GM19397 (cell line): ENCODE data around the gene MORC3.
A peak's percentile ranks its signal among the peaks of the same experiment; 100 is the strongest.
"Not testable (repeated sequence)": the region's sequence is repeated elsewhere in the genome, so short reads cannot be mapped to it uniquely, and the experiment has no call there.

ENCODE experiments used
- ATAC-seq: cut with Tn5 transposase; IDR thresholded peaks from one replicate; pipeline ENCODE4 v1.9.1; 2021; ENCODE audit warnings: mild to moderate bottlenecking, moderate library complexity; ENCODE audit not compliant: unreplicated experiment

MORC3 gene, protein sequence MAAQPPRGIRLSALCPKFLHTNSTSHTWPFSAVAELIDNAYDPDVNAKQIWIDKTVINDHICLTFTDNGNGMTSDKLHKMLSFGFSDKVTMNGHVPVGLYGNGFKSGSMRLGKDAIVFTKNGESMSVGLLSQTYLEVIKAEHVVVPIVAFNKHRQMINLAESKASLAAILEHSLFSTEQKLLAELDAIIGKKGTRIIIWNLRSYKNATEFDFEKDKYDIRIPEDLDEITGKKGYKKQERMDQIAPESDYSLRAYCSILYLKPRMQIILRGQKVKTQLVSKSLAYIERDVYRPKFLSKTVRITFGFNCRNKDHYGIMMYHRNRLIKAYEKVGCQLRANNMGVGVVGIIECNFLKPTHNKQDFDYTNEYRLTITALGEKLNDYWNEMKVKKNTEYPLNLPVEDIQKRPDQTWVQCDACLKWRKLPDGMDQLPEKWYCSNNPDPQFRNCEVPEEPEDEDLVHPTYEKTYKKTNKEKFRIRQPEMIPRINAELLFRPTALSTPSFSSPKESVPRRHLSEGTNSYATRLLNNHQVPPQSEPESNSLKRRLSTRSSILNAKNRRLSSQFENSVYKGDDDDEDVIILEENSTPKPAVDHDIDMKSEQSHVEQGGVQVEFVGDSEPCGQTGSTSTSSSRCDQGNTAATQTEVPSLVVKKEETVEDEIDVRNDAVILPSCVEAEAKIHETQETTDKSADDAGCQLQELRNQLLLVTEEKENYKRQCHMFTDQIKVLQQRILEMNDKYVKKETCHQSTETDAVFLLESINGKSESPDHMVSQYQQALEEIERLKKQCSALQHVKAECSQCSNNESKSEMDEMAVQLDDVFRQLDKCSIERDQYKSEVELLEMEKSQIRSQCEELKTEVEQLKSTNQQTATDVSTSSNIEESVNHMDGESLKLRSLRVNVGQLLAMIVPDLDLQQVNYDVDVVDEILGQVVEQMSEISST

DNA sequence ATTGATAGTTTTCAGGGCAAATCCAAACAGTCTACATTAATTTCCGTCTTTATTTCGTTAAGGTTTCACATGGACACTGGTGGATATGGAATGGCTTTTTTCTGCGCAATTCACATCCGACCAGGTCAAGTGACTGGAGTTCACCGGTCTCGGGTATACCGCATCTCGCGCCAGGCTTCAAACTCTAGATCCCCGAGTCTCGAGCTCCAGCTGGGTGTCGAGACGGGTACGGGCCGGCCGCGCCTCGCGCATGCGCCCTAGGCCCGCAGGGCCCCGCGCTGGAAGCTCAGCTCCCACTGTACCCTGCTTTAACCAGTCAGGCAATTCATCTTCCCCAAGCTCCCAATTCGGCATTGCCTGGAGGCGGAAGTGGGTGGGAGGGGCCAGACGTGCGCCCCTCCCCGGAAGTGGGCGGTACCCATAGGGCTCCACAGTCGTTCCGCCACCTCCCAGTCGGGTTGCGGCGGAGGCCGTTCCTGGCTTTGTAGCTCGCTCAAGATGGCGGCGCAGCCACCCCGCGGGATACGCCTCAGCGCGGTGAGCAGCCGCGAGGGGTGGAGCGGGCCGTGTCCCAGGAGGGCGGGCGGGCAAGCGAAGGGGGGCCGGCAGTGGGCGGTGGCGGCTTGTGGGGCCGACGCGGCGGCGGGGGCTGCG lies at the start of gene MORC3:
Gene MORC3, plus strand, starts transcription at position 431 of the 654 bp plus-strand sequence. Its CDS starts 68 bp downstream, at position 499.
- peak; percentile 88 for ATAC-seq

DNA sequence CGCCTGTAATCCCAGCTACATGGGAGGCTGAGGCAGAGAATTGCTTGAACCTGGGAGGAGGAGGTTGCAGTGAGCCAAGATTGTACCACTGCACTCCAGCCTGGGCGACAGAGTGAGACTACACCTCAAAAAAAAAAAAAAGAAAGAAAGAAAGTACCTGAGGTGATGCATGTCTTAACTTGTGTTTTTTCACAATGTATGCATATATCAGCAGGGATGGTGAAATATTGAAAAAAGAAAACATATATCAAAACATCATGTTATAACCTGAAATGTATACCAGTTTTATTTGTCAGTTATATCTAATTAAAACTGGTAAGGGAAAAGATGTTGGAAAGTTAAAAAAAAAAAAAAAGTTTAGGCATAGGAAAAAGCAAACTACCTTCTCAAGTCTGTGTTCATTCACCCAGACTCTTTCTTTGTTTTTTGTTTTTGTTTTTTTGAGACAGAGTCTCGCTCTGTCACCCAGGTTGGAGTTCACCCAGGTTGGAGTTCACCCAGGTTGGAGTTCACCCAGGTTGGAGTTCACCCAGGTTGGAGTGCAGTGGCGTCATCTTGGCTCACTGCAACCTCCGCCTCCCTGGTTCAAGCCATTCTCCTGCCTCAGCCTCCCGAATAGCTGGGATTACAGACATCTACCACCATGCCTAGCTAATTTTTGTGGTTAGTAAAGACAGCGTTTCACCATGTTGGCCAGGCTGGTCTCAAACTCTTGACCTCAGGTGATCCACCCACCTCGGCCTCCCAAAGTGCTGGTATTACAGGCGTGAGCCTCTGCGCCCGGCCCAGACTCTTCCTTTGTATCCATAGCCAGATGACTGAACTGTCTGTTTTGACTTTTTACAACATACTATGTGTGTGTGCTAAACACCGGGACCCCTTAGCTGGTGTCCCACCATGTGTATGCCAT lies 49.0 kb upstream of the MORC3 start:
- ATAC-seq = not testable (repeated sequence)

DNA sequence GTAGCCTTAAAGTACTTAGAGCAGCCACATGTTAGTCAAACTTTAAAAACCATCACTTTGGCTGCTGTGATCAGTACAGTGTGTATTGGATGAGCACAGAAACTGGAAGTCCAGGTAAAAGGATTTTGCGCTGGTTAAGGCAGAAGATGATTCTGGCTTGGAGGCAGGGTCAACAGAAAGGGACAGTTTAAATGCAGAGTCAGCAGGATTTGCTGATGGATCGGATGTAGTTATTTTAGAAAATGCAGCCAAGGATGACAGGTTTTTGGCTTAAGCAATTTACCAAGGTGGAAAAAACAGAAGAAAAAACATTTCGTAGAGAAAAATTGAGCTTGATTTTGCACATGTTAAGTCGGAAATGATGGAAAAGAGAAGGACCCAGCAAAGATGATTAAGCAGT lies 45.9 kb upstream of the MORC3 start:
- no peak for ATAC-seq

- no peak for ATAC-seq
Measured at GRCh38 chr21:36282568-36283230, 37.3 kb upstream of the MORC3 start.

- not testable (repeated sequence) for ATAC-seq
Measured at GRCh38 chr21:36283231-36283622, 36.8 kb upstream of the MORC3 start.

- ATAC-seq = peak; percentile 14
Measured at GRCh38 chr21:36288651-36289243, 31.2 kb upstream of the MORC3 start.

DNA sequence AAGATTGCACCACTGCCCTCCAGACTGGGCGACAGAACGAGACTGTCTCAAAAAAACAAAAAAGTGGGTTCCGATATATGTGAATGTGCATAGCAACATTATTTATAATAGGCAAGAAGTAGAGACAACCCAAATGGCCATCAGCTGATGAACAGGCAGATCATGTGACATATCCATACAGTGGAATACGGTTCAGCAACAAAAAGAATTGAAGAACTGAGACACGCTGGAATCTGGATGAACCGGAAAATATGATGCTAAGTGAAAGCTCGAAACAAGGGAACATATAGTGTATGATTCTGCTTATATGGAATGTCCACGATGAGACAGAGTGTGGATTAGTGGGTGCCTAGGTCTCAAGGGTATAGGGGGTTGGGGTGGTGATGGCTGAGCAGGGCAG lies 28.5 kb upstream of the MORC3 start:
- ATAC-seq = no peak

DNA sequence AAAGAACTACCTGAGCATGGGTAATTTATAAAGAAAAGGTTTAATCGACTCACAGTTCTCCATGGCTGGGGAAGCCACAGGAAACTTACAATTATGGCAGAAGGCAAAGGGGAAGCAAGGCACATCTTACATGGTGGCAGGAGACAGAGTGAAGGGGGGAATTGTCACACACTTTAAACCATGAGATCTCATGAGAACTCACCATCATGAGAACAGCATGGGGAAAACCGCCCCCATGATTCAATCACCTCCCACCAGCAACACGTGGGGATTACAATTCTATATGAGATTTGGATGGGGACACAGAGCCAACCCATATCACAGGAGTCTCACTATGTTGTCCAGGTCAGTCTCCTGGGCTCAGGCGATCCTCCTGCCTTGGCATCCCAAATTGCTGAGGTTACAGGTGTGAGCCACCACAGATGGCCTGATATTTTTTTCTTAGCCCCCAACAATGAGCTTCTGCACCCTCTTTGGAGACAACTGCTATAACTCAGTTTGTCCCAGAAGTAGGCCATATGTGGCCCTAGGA lies 22.5 kb upstream of the MORC3 start:
- ATAC-seq = no peak

DNA sequence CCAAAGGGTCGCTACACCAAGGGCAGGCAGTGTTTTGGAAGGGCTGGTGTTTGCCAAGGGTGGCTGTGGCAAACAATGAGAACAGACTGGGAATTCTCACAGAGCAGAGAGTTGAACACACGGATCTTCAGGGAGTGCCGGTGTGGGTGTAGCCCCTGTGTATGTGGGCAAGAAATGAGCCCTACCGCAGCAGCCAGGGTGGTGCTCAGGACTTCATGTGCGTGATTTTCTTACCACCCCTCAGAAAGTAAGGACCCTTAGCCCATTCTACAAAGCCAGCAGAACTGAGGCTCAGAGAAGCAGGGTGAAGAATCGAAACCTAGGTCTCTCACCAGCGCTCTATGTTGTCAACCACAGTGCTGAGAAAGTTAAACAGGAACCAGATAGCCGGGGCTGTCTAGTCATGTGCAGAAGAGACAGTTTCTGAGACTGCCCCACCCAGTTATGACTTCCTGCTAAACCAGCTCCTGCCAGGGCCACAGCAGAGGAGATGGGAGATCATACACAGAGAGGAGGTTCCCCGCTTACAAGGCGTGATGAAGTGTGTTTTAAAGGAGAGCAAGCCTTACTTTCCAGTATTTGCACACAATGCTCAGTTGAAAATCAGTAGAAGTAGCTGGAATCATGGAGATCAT lies 21.9 kb upstream of the MORC3 start:
- peak; percentile 97 for ATAC-seq

- ATAC-seq = no peak
Measured at GRCh38 chr21:36306872-36307534, 13.0 kb upstream of the MORC3 start.

GRCh38 chr21:36310016-36310415 lies 10.0 kb upstream of the MORC3 start:
- peak; percentile 86 for ATAC-seq

DNA sequence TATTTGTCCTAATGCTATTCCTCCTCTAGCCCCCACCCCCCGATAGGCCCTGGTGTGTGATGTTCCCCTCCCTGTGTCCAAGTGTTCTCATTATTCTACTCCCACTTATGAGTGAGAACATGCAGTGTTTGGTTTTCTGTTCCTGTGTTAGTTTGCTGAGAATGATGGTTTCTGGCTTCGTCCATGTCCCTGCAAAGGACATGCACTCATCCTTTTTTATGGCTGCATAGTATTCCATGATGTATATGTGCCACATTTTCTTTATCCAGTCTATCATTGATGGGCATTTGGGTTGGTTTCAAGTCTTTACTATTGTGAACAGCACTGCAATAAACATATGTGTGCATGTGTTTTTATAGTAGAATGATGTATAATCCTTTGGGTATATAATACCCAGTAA lies 6.6 kb upstream of the MORC3 start:
- not testable (repeated sequence) for ATAC-seq

DNA sequence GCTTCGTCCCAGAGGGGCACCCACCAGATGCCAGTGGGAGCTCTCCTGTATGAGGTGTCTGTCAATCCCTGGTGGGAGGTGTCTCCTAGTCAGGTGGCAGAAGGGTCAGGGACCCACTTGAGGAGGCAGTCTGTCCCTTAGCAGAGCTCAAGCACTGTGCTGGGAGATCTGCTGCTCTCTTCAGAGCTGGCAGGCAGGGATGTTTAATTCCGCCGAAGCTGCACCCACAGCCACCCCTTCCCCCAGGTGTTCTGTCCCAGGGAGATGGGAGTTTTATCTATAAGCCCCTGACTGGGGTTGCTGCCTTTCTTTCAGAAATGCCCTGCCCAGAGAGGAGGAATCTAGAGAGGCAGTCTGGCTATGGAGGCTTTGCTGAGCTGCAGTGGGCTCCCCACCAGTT lies 4.0 kb upstream of the MORC3 start:
- not testable (repeated sequence) for ATAC-seq

DNA sequence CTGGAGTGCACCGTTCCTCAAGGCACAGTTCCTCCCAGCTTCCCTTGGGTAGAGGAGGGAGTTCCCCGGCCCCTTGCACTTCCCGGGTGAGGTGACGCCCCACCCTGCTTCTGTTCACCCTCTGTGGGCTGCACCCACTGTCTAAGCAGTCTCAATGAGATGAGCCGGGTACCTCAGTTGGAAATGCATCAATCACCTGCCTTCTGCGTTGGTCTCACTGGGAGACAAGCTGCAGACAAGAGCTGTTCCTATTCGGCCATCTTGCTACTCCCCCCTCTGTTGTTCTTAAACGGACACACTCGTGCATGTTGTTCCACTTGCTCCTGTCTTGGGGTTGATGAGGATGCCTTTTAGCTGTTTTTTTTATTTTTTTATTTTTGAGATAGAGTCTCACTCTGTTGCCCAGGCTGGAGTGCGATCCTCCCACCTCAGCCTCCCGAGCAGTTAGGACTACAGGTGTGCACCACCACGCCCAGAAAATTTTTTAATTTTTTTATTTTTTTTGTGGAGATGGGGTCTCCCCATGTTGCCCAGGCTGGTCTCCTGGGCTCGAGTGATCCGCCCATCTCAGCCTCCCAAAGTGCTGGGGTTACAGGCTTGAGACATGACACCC lies 3.0 kb upstream of the MORC3 start:
- ATAC-seq = no peak

DNA sequence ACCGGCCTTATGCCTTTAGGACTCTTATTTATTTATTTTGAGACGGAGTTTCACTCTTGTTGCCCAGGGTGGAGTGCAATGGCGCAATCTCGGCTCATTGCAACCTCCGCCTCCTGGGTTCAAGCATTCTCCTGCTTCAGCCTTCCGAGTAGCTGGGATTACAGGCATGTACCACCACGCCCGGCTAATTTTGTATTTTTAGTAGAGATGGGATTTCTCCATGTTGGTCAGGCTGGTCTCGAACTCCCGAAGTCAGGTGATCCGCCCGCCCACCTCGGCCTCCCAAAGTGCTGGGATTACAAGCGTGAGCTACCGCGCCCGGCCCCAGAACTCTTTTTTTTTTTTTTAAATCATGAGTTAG lies 611 bp upstream of the MORC3 start:
- ATAC-seq = not testable (repeated sequence)

DNA sequence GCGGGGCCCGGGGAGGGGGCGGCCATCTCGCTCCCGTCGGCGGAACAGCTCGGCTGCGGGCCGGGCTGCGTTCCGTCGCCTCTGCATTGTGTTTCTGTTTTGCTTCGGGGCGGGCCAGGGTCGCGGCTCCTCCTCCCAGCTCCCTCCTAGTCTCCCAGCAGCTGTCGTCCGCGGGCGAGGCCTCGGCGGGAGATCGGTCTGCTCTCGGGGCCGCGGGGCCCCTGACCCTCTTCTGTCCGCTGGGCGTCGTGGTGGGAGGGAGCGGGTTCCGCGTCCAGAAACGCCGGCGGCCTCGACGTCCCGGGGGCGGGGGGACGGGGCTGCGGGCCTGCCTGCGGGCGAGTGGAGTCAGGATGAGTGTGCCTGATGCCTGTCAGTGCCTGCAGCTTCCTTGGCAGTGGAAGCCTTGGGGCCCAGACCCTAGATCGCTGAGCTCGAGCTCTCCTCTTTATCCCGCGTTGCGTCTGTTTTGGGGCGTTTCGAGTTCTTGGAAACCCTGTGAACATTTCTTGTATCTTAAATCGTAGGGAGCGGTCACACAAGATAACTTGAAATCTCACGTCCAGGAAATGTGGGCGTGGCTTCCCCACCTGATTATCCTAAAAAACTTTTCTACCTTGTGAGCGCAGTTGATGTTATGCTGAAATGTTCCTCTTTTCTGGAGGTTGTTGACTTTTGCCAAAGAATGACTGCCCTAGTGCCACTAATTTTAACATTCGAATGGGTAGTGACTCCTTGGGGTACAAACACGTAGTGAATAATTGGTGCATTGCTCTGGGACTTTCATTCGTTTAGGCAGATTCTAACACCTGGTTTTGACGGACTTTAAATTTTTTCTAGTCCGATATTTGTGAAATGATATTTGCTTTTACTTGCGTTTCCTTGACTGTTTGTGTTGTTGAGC lies 676 bp downstream of the MORC3 start:
- no peak for ATAC-seq
